Rectal smooth muscle tissue (tissue), 1 donor: ENCODE data around the gene ZBTB47.

Experiments used
- H3K27ac ChIP-seq: one replicate; pipeline ENCODE4 v1.7.0; 2013; ENCODE audit warnings: low read depth, low read length, inconsistent platforms
- H3K27me3 ChIP-seq: one replicate; pipeline ENCODE4 v1.7.0; 2013; ENCODE audit warnings: low read length; ENCODE audit not compliant: control insufficient read depth, insufficient read depth
- H3K36me3 ChIP-seq: one replicate; pipeline ENCODE4 v1.7.0; 2013; ENCODE audit warnings: low read length; ENCODE audit not compliant: control insufficient read depth, insufficient read depth
- H3K4me1 ChIP-seq: one replicate; pipeline ENCODE4 v1.7.0; 2013; ENCODE audit warnings: low read length; ENCODE audit not compliant: control insufficient read depth, insufficient read depth
- H3K4me3 ChIP-seq: one replicate; pipeline ENCODE4 v1.7.0; 2013; ENCODE audit warnings: low read length
- H3K9ac ChIP-seq: one replicate; pipeline ENCODE4 v1.7.0; 2013; ENCODE audit warnings: low read length

ZBTB47 gene

GRCh38 chr3:42710323-42711021 lies 57.0 kb downstream of the ZBTB47 start:
- Histone ChIP-seq H3K36me3 (no peaks in the 10 kb centered on the region), H3K4me3 (no peak overlapping the region), H3K9ac (no peak overlapping the region), H3K4me1 (no peaks in the 10 kb centered on the region), H3K27ac (no peak overlapping the region), H3K27me3 (no peaks in the 10 kb centered on the region)

- H3K9ac ChIP-seq = no peak overlapping the region
- H3K27ac ChIP-seq = no peak overlapping the region
- H3K4me1 ChIP-seq = no peaks in the 10 kb centered on the region
- no peaks in the 10 kb centered on the region for H3K27me3 ChIP-seq
- no peak overlapping the region for H3K4me3 ChIP-seq
- H3K36me3 ChIP-seq = no peaks in the 10 kb centered on the region
These were observed 58.2 kb downstream of the ZBTB47 start for GRCh38 chr3:42711491-42712343.

- Histone ChIP-seq H3K27ac (no peak overlapping the region), H3K36me3 (no peaks in the 10 kb centered on the region), H3K4me3 (no peak overlapping the region), H3K4me1 (no peaks in the 10 kb centered on the region), H3K9ac (no peak overlapping the region), H3K27me3 (no peaks in the 10 kb centered on the region)
These were observed 58.8 kb downstream of the ZBTB47 start for GRCh38 chr3:42712344-42712648.

- Histone ChIP-seq H3K27ac (no peak overlapping the region), H3K4me3 (no peak overlapping the region), H3K36me3 (no peaks in the 10 kb centered on the region), H3K27me3 (no peaks in the 10 kb centered on the region), H3K9ac (no peak overlapping the region), H3K4me1 (no peaks in the 10 kb centered on the region)
These were observed 59.3 kb downstream of the ZBTB47 start for GRCh38 chr3:42712688-42713372.

- no peaks in the 10 kb centered on the region for H3K4me1 ChIP-seq
- H3K36me3 ChIP-seq = no peaks in the 10 kb centered on the region
- H3K27ac ChIP-seq = no peak overlapping the region
- no peak overlapping the region for H3K4me3 ChIP-seq
- no peak overlapping the region for H3K9ac ChIP-seq
- no peaks in the 10 kb centered on the region for H3K27me3 ChIP-seq
These were observed 60.2 kb downstream of the ZBTB47 start for GRCh38 chr3:42713747-42714146.

GRCh38 chr3:42714171-42714852 lies 60.8 kb downstream of the ZBTB47 start:
- Histone ChIP-seq H3K4me3 (no peak overlapping the region), H3K4me1 (no peaks in the 10 kb centered on the region), H3K9ac (no peak overlapping the region), H3K27ac (no peak overlapping the region), H3K36me3 (no peaks in the 10 kb centered on the region), H3K27me3 (no peaks in the 10 kb centered on the region)
